NT2/D1 (cell line): Measurements from ENCODE around the gene CDH3.

Source experiments
- SUZ12 ChIP-seq: IDR thresholded peaks from 2 replicates; pipeline ENCODE4 v1.6.1; 2011; ENCODE audit not compliant: insufficient read length, insufficient read depth; ENCODE audit errors: extremely low read depth
- YY1 ChIP-seq: IDR thresholded peaks from 2 replicates; pipeline ENCODE4 v1.6.1; 2011; ENCODE audit not compliant: insufficient read length, insufficient read depth
- ZNF274 ChIP-seq: IDR thresholded peaks from 2 replicates; pipeline ENCODE4 v1.6.1; 2011; ENCODE audit warnings: mild to moderate bottlenecking, low read depth, low read length

DNA sequence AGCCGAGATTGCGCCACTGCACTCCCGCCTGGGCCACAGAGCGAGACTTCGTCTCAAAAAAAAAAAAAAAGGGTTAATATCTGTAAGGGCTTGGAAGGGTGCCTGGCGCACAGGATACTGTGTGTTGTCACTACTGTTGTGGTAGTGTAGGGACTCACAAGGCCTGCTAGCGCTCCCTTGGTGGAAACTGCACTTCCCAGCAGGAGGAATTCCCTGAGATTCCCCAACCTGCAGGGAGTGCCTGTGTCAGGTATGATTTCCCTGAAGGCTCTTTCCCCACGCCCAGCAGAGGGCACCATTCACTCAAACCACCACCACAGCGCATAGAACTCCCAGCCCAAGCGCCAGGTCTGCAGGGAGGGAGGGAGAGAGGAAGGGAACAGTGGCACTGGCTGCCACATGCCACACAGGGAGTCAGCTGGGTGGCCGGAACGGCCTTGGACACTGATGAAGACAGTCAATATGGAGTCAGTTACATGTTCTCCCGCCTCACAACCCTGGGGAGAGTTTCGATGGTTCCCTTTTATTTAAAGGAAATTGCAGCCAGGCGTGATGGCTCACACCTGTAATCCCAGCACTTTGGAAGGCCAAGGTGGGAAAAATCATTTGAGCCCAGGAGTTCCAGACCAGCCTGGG lies 59.2 kb downstream of the CDH3 start:
- TF ChIP-seq SUZ12: no peak
- TF ChIP-seq YY1: no peak
- TF ChIP-seq ZNF274: no peak
